Loucy (cell line): ENCODE measurements around the gene NDUFAF8.

Source experiments
- H2AFZ ChIP-seq: fragments of 200-600 bp; sonication (generic); 2 replicates; pipeline ENCODE4 v1.6.0; 2016; ENCODE audit warnings: antibody characterized with exemption, mild to moderate bottlenecking, low read length, moderate library complexity
- H3F3A ChIP-seq: fragments of 200-600 bp; 2 replicates; pipeline ENCODE4 v1.6.0; 2016; ENCODE audit warnings: antibody characterized with exemption, low read depth, mild to moderate bottlenecking
- H3K27me3 ChIP-seq: fragments of 200-600 bp; sonication (generic); 2 replicates; pipeline ENCODE4 v1.6.1; 2014; ENCODE audit warnings: low read length, mild to moderate bottlenecking; ENCODE audit not compliant: insufficient read depth, poor library complexity, severe bottlenecking
- H3K36me3 ChIP-seq: fragments of 200-600 bp; sonication (generic); 2 replicates; pipeline ENCODE4 v1.6.1; 2016; ENCODE audit warnings: low read length; ENCODE audit not compliant: insufficient read depth
- H3K4me1 ChIP-seq: fragments of 200-600 bp; sonication (generic); 2 replicates; pipeline ENCODE4 v1.5.1; 2014; ENCODE audit warnings: low read length, mild to moderate bottlenecking; ENCODE audit not compliant: insufficient read depth, poor library complexity, severe bottlenecking
- H3K4me2 ChIP-seq: fragments of 200-600 bp; sonication (generic); 2 replicates; pipeline ENCODE4 v1.6.0; 2014; ENCODE audit warnings: antibody characterized with exemption, low read length, low read depth, mild to moderate bottlenecking; ENCODE audit not compliant: poor library complexity, severe bottlenecking
- H3K4me3 ChIP-seq: fragments of 200-600 bp; sonication (generic); 2 replicates; pipeline ENCODE4 v1.5.1; 2014; ENCODE audit warnings: low read length, mild to moderate bottlenecking, mixed read lengths; ENCODE audit not compliant: poor library complexity, severe bottlenecking
- H3K79me2 ChIP-seq: fragments of 200-600 bp; sonication (generic); 2 replicates; pipeline ENCODE4 v1.6.1; 2014; ENCODE audit warnings: low read length; ENCODE audit not compliant: insufficient read depth
- H3K9ac ChIP-seq: fragments of 200-600 bp; sonication (generic); 2 replicates; pipeline ENCODE4 v1.6.0; 2014; ENCODE audit warnings: mild to moderate bottlenecking, low read depth, low read length, moderate library complexity; ENCODE audit not compliant: poor library complexity, severe bottlenecking
- H3K9me2 ChIP-seq: fragments of 200-600 bp; sonication (generic); replicated peaks from 2 replicates; pipeline ENCODE4 v1.6.1; 2016; ENCODE audit warnings: low read depth, low read length, mixed read lengths
- H3K9me3 ChIP-seq: fragments of 200-600 bp; sonication (generic); 2 replicates; pipeline ENCODE4 v1.6.1; 2014; ENCODE audit warnings: mild to moderate bottlenecking, antibody characterized with exemption, low read length, low read depth; ENCODE audit not compliant: insufficient read depth
- H4K20me1 ChIP-seq: fragments of 200-600 bp; sonication (generic); 2 replicates; pipeline ENCODE4 v1.6.0; 2014; ENCODE audit warnings: antibody characterized with exemption, low read length, mild to moderate bottlenecking; ENCODE audit not compliant: insufficient read depth, poor library complexity, severe bottlenecking
- CTCF ChIP-seq: fragments of 200-600 bp; sonication (generic); conservative IDR thresholded peaks from 2 replicates; pipeline ENCODE4 v1.5.1; 2014; ENCODE audit warnings: mild to moderate bottlenecking, antibody characterized with exemption, low read length
- EZH2phosphoT487 ChIP-seq: fragments of 200-600 bp; IDR thresholded peaks from 2 replicates; pipeline ENCODE4 v1.6.1; 2018; ENCODE audit warnings: antibody characterized with exemption, mild to moderate bottlenecking, moderate library complexity, borderline replicate concordance

NDUFAF8 gene

DNA sequence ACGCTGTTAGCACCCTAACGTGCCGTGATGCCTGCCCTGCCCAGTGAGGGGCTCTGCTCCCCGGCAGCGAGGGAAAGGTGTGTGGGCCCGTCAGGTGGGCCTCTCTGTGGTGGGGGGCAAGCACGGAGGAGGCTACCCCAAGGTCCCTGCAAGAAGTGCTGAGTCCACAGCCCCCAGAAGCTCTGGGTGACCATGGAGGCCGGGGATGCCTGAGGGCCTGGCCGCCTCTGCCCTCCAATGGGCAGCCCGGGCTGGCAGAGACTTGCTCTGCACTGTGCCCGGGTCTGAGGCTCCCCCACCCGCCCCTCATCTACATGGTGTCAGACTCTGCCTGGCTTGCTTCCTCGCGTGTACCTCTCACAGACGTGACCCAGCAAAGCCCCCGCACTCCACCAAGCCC is 43.8 kb downstream of the NDUFAF8 start:
- no peaks in the 10 kb centered on the region for H3K27me3 ChIP-seq
- no peak overlapping the region for H2AFZ ChIP-seq
- no peaks in the 10 kb centered on the region for H3K9me3 ChIP-seq
- no peak overlapping the region for H3K9ac ChIP-seq
- no peak overlapping the region for H3K4me3 ChIP-seq
- H3K79me2 ChIP-seq: peaks cover 62% of the 10 kb centered on the region
- no peak overlapping the region for H3K4me2 ChIP-seq
- H3K4me1 ChIP-seq: peaks cover 20% of the 10 kb centered on the region
- TF ChIP-seq EZH2phosphoT487 (no peak), CTCF (no peak)
- H3K36me3 ChIP-seq: peaks cover 15% of the 10 kb centered on the region; the same call in 1 of the 2 replicates
- H3K9me2 ChIP-seq: no peaks in the 10 kb centered on the region
- H3F3A ChIP-seq: 0 out of 2 replicates have a peak, but pooled peaks cover 5% of the 10 kb centered on the region
- no peaks in the 10 kb centered on the region for H4K20me1 ChIP-seq

- peak overlapping the region; percentile 81 for H3K4me3 ChIP-seq
- 0 out of 2 replicates have a peak, but pooled peaks cover under 1% of the 10 kb centered on the region for H3K36me3 ChIP-seq
- H4K20me1 ChIP-seq: no peaks in the 10 kb centered on the region
- peaks cover 20% of the 10 kb centered on the region for H3K4me1 ChIP-seq
- H3F3A ChIP-seq: 0 out of 2 replicates have a peak, but pooled peaks cover 5% of the 10 kb centered on the region
- H3K79me2 ChIP-seq: peaks cover 74% of the 10 kb centered on the region
- TF ChIP-seq CTCF (0 out of 2 replicates have a peak, but pooled peaks have one; percentile 12), EZH2phosphoT487 (no peak)
- H2AFZ ChIP-seq: peak overlapping the region; percentile 68
- H3K9ac ChIP-seq: peak overlapping the region; percentile 95
- no peaks in the 10 kb centered on the region for H3K9me3 ChIP-seq
- no peaks in the 10 kb centered on the region for H3K27me3 ChIP-seq
- H3K9me2 ChIP-seq: no peaks in the 10 kb centered on the region
- H3K4me2 ChIP-seq: peak overlapping the region; percentile 84
Measured at GRCh38 chr17:81285179-81285878, 46.2 kb downstream of the NDUFAF8 start.

DNA sequence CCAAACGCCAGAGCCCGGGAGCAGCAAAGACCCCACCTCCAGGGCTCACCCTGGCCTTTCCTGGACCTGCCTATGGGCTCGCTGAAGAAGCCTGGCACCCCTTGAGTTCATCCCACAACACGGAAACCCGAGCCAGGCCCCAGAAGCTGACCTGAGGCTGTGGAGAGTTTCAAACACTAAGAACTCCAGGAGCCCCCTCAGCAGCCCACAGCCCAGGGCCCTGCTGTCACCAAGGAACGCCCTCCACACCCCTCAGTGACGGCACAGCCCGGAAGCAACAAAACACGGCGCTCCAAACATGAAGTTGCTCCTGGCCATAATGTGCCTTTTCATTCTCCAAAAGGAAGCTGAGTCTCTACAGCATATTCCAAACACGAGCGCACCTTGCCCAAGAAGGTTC is 46.8 kb downstream of the NDUFAF8 start:
- H3F3A ChIP-seq: 0 out of 2 replicates have a peak, but pooled peaks cover 5% of the 10 kb centered on the region
- no peaks in the 10 kb centered on the region for H3K9me3 ChIP-seq
- peak overlapping the region; percentile 95 for H3K9ac ChIP-seq
- peak overlapping the region; percentile 81 for H3K4me3 ChIP-seq
- no peaks in the 10 kb centered on the region for H3K27me3 ChIP-seq
- peak overlapping the region; percentile 68; the same call in 1 of the 2 replicates for H2AFZ ChIP-seq
- no peak for TF ChIP-seq CTCF
- H3K4me1 ChIP-seq: peaks cover 20% of the 10 kb centered on the region
- H3K36me3 ChIP-seq: no peaks in the 10 kb centered on the region
- no peaks in the 10 kb centered on the region for H3K9me2 ChIP-seq
- H3K79me2 ChIP-seq: peaks cover 79% of the 10 kb centered on the region
- no peaks in the 10 kb centered on the region for H4K20me1 ChIP-seq
- H3K4me2 ChIP-seq: peak overlapping the region; percentile 84
